OCI-LY1 (cell line): ENCODE measurements around the gene BMP2K.

Experiments
- EZH2 ChIP-seq: fragments of 200-600 bp; sonication (generic), shearing (Covaris generic); IDR thresholded peaks from 2 replicates; pipeline ENCODE4 v1.8.0; 2017; ENCODE audit warnings: borderline replicate concordance, mixed run types, mild to moderate bottlenecking, antibody characterized with exemption, low read length, moderate library complexity, mixed read lengths
- TF ChIP-seq, protein P1 (sequence below): fragments of 200-600 bp; sonication (generic), shearing (Covaris generic); IDR thresholded peaks from 2 replicates; pipeline ENCODE4 v1.5.1; 2017; ENCODE audit warnings: mild to moderate bottlenecking, antibody characterized with exemption, low read length, moderate library complexity, mixed read lengths

DNA sequence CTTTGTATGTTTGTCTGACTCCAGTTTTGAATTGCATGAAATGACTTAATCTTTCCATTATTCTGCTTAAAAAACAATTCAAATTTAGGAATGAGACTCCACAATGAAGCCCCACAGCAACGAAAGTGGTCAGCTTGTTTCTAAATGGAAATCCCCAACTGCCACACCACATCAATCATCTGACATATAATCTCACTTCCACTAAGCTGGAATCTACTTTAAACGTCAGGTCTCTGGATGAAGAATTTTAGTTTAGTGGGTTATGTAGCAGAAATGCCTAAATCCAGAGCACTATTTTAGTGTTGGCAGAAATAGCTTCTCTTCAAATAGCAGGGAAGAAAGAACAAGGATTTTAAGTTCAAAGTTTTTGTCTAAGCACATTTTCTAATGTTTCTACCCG lies 1.7 kb upstream of the BMP2K start:
- TF ChIP-seq, protein P1, sequence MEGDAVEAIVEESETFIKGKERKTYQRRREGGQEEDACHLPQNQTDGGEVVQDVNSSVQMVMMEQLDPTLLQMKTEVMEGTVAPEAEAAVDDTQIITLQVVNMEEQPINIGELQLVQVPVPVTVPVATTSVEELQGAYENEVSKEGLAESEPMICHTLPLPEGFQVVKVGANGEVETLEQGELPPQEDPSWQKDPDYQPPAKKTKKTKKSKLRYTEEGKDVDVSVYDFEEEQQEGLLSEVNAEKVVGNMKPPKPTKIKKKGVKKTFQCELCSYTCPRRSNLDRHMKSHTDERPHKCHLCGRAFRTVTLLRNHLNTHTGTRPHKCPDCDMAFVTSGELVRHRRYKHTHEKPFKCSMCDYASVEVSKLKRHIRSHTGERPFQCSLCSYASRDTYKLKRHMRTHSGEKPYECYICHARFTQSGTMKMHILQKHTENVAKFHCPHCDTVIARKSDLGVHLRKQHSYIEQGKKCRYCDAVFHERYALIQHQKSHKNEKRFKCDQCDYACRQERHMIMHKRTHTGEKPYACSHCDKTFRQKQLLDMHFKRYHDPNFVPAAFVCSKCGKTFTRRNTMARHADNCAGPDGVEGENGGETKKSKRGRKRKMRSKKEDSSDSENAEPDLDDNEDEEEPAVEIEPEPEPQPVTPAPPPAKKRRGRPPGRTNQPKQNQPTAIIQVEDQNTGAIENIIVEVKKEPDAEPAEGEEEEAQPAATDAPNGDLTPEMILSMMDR, result no peak
- no peak for TF ChIP-seq EZH2
